Measurements from ENCODE around the gene SETBP1. TPM values are rescaled to one million over a fixed set of nuclear protein-coding genes. Genes with fewer than 3 reads are reported as not detected.

The SETBP1 gene
- total RNA-seq, 1 donor from 2014 or later = 29.4 TPM

DNA sequence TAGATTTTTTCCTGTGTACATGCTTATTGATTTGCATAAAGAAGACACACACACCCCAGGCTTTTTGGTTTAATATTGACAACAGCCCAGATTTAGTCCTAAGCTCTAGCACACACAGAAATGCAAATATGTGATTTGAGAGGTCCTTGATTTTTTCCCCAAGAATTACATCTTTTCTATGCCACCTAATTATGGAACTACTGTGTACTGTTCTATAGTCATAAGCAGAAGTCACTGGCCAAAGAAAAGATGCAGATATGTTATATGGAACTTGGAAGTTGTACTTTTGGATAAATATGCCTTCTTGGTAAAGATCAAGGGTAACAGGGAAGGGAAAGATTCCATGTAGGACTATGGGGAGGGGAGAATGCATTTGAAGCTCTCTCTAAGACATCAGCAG is 105.6 kb downstream of the SETBP1 start:
- intact Hi-C loops (cut with micrococcal nuclease) = no loop called here

DNA sequence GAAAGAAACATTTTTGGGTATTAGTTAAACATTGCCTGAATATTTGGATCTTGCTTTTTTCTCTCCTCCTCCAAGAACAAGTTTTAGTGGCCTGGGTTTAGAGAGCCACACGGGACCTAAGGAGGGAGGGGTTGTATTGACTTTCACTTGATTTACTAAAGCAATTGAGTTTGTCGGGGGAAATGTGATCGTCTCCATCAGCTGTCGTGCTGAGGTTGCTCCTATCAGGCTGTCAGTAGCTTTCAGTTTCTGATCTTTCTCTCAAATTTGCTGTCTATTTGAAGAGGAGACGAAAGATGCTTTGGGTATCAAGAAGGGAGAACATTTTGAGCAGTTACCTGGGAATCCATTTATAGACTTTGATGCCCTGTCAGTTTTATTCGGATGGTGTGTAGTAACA is 106.0 kb downstream of the SETBP1 start:
- intact Hi-C loops (cut with micrococcal nuclease) = no loop called here

DNA sequence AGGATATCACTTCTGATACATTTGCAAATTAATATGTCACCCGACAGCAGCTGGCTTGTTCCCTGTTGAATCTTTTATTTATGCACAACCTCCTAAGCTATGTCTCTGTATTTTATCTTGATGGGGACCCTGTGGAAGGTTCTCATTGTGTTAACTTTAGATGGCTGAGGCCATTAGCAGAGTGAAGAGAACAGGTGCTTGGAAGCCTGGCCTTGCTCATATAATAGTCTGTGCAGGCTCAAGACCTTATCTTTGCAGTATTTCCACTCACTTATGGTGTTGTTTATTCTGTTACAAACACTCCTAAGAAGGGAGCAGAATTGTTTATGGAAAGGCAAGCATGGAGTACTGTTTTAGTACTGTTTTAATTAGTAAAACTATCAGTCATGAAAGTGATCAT is 107.6 kb downstream of the SETBP1 start:
- intact Hi-C loops (cut with micrococcal nuclease) = no loop called here

DNA sequence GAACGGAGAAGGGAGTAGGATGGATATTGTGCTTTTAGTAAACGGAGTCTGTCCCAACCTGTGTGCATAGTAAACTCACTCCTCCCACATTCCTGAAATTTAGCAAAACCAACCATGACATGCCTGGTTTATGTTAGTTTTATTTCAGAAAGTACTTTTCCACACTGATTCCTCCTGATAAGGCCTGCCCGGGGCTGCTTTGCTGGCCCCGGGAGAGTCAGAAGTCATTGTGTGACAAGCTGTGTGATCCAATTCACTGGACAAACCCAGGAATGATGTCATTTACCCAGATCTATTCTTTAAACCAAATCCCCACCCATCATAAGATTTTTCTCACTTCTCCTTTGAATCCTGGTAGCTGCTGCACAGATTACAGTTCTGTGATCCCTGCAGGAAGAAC is 109.0 kb downstream of the SETBP1 start:
- intact Hi-C loops (cut with micrococcal nuclease) = no loop called here

DNA sequence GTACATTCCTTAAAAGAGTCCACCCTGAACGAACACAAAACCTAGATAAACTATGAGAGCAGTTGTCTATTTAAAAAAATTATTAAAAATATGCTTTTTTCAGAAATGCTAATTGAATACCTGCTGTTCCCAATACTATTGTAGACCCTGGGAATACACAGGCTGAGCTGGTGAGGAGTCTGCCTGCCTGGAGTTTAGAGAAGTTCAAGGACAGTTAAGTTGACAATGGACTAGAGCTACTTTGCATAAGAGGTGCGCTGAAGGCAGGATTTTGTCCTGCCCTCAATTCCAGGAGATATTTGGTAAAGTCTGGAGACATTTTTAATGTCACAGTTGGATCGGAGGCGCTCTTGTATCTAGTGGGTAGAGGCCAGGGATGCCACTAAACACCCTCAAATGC is 110.2 kb downstream of the SETBP1 start:
- intact Hi-C loops (cut with micrococcal nuclease) = no loop called here

DNA sequence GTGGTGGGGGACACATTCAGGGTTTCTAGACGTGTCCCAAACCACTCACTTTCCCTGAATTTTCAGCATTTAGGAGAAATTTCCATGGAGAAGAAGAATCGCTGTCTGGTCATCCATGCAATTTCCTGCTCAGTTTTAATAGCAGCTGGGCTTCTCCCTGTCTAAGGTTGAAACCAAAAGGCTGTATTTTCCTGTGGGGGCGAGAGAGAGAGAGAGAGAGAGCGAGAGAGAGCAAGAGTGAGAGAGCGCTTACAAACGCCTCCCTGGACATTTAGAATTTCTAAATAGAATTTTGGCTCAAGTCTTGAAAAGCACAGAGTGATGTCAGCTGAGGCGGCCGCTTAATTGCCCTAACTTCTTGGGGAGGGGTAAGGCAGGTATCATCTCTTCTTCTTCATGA is 110.8 kb downstream of the SETBP1 start:
- intact Hi-C loops (cut with micrococcal nuclease) = no loop called here

DNA sequence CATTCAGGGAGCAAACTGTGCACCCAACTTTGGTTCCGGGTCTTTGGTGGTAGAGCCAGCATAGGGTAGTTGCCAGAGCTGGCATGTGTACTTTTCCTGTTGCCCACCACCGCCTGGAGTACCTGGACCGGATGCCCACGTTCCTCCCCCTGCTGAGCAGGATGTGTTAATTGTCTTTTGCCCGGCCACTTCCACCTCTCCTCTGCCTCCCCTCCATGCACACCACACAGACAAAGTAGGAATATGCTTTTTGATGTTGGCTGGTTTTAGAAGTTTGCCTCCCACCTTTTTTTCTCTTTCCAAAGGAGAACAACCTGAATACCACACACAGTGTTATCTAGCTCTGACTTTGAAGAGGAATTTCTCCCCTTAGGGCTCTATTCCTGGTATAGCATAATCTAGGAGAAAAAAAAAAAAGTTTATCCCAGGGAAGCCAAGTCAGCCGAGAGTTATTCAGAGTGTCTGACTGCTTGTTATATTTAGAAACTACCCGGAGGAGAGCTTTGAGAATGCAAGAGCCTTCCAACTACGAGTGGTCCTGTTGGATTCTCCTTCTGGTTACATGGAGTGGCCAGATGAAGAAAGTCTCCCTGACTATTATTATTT is 111.9 kb downstream of the SETBP1 start:
- intact Hi-C loops (cut with micrococcal nuclease) = no loop called here

DNA sequence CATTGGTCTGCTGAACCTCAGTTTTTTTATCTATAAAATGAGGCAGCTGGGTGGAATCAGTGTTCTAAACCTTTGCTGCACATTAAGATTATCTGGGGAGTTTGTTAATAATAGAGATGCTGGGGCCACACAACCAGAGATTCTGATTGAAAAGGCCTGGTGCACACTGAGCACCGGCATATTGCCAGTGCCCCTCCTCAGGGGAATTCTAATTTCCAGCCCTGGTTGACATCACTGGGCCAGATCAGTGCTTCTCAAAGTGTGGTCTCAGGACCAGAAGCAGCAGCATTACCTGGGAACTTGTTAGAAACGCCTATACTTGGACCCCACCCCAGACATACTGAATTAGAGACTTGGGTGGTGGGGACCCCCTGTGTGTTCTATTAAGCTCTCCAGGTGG is 112.5 kb downstream of the SETBP1 start:
- intact Hi-C loops (cut with micrococcal nuclease) = no loop called here

DNA sequence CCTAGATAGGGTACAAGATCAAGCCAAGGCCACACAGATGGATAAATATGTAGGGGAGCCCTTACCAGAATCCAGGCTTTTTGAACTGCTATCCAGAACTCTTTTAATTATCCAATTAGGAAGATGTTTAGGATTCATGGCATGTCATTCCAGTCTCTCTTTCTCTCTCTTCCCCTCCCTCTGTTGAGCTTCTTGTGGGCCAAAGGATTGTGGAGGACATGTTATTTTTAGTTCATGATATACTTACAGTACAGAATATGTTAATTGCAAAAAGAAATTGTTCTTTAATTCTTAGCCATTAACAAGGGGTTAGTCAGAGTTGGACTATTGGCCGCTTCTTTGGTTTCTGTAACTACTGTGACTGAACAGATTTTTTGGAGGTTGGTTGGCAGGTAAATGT is 113.0 kb downstream of the SETBP1 start:
- intact Hi-C loops (cut with micrococcal nuclease) = no loop called here

DNA sequence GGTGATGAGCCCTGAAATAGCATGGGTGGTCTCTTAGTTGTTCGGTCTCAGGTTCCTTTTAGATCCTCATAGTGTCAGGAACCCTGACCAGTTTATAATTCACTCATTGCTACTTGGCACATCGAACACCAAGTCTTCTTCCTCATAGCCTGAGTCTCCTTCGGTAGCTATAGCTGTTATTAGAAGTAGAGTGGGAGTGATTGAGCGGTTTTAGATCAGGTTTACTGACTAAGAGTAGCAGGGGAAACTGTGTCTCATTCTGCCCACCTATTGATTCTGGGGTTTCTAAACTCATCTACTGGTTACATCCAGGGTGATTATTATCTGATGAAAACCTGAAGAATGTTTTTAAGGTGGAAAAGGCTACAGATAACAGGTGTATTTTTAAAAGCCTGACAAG is 114.6 kb downstream of the SETBP1 start:
- intact Hi-C loops (cut with micrococcal nuclease) = loop anchor here (5.0 kb wide), 1 partner anchor 92 kb away; no protein-coding TSS in a partner anchor

DNA sequence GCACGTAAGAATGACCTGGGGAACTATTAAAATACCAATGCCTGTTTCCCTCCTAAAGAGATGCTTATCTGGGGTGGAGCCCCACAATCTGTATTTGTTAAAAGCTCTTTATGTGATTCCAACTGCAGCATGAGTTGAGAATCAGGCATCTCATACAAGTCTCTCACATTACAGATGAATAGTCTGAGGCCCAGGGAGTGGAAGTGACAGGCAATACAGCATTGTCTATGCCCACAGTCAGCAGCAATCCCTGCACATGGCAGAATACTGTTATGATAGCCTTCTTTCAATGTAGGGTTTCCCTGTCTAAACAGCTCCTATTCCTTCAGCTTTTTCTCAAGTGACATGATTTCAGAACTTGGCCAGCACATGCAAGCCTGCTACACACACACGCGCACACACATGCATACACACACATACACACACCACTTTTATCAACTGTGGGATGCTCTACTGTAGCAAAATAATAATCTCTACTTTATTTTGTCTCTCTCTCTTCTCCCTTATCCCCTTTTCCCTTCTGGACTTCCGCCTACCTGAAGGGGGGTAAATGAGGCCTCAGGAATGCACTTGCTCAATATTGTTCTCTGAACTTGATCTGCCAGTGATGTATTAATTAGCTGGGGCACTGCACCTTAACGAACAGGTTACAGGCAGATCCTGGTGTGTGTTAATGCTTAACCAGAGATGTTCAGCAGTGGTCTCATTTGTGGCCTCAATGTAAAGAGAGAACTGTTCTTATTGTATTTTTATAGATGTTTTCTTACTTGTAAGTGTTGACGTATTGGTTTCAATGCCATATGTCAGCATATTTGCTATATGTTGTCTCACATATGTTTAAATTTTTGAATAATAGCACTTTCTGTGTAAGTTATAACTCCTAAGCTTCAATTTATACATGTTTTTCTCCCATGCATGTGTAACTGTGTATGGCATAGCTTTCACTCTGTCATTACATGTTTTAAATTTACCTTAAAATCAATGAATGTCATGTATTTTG is 116.0 kb downstream of the SETBP1 start:
- intact Hi-C loops (cut with micrococcal nuclease) = loop anchor here (5.0 kb wide), 1 partner anchor 91 kb away; no protein-coding TSS in a partner anchor

DNA sequence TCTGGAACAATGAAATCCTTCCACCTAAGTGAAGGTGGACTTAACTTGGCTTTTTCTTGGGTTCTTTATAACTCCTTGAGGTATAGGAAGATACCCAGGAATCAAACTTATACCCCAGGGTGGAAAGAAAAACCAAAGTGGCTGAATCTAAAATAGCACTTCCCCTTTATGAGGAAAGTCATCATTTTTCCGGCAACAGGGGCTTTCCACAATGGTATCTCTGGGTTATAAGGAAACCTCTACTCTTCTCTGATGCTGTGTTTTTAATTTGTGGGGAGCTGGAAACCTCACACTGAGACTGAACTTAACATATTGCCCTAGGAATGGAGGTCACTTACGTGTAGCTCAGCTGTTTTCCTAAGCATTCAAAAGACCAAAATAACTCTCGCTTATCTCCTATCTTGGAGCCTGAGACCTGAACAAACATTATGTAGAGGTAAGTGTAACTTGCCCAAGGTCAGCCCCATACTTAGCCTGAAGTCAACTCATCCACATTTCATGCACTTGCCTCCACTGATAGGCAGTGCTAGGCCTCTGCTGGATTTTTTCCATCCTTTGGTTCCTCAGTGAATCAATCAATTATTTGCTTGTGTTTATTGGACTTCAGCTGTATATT is 117.9 kb downstream of the SETBP1 start:
- intact Hi-C loops (cut with micrococcal nuclease) = loop anchor here (1.0 to 5.0 kb wide), 3 partner anchors 40 to 89 kb away; no protein-coding TSS in a partner anchor

DNA sequence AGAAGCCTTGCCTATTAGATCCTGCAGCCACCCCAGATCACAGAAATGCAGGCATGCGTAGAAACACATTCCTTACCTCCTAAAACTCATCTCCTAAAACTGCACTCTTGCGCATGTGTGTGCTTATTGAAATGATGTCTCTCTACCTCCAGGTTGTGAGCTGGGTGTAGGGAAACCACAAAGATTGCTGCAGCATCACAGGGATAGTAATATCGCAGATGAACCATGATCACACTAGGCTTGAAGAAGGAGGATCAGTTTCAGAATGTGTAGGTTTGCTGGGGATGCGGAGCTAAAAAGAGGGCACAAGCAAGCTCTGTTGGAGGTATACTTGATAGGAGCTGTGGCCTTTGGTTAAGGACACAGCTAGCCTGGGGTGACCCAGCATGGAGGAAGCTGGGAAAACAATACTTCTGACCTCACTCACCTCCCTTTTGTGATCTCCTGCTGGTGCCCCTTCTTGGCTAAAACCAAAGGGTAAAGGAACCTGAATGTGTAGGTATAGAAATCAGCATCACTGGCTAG is 118.8 kb downstream of the SETBP1 start:
- intact Hi-C loops (cut with micrococcal nuclease) = loop anchor here (2.0 to 5.0 kb wide), 2 partner anchors 39 to 88 kb away; no protein-coding TSS in a partner anchor

DNA sequence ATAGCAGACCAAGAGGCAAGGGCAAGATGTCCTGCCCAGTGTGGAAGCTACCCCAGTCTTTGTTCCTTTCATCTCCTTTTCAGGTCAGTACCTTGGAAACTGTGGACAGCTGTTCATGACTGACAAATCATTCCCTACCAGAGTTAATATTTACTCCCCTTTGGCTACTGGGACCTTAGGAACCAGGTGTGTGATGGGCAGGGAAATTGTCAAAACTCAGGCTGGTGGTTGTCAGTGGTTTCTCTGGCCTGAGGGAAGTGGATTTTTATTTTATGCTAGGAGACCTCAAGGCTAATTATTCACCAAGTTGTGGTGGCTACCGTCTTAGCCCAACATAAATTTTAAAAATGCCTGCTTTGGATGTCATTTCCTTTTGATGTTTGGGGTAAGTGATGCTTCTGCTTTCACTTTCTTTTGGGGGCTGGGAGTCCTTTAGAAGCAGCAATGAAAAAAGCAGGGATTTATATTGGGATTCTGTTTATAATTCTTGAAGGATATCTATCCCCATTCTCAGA is 119.3 kb downstream of the SETBP1 start:
- intact Hi-C loops (cut with micrococcal nuclease) = loop anchor here (1.0 to 5.0 kb wide), 4 partner anchors 39 to 121 kb away; no protein-coding TSS in a partner anchor

DNA sequence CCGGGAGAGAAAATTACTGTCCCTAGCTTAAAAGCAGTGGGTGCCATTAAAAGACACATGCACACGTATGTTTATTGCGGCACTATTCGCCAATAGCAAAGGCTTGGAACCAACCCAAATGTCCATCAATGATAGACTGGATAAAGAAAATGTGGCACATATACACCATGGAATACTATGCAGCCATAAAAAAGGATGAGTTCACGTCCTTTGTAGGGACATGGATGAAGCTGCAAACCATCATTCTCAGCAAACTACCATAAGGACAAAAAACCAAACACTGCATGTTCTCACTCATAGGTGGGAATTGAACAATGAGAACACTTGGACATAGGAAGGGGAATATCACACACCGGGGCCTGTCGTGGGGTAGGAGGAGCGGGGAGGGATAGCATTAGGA is 120.1 kb downstream of the SETBP1 start:
- intact Hi-C loops (cut with micrococcal nuclease) = loop anchor here (1.0 kb wide), 2 partner anchors 41 to 121 kb away; no protein-coding TSS in a partner anchor

DNA sequence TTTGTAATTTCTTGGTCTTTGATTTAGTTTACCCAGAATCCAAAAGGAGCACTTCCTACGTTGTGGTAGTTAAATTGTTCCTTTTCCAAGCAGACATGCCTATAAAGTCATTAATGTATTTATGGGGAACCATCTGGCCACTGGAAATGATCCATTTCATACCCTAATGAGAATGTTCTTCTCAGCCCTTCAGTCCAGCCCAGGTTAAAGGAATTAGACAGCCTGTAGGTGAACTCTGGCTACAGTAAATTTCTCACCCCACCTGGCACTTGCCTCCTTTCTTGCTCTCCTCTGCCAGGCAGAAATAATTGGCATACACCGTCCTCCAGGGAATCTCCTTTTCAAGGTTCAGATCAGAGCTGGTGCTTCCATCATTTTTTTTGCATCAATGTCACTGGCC is 121.1 kb downstream of the SETBP1 start:
- intact Hi-C loops (cut with micrococcal nuclease) = no loop called here

DNA sequence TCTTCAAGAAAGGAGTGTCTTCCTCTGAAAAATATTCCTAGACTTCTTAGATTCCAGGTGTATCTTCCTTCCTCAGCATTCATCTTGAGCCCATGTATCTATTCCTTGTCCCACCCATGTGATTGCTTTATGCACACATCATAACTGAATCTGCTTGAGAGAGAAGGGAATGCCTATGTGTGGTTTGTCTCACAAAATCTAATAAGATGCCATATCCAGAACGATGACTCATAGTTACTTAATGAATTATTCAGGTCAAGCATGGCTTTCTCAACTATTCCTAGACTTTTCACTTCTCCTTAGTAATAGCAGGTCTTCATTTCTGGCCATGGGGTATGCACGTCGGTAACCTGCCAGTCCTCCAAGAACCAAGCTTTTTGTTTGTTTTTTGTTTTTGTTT is 121.8 kb downstream of the SETBP1 start:
- intact Hi-C loops (cut with micrococcal nuclease) = no loop called here

DNA sequence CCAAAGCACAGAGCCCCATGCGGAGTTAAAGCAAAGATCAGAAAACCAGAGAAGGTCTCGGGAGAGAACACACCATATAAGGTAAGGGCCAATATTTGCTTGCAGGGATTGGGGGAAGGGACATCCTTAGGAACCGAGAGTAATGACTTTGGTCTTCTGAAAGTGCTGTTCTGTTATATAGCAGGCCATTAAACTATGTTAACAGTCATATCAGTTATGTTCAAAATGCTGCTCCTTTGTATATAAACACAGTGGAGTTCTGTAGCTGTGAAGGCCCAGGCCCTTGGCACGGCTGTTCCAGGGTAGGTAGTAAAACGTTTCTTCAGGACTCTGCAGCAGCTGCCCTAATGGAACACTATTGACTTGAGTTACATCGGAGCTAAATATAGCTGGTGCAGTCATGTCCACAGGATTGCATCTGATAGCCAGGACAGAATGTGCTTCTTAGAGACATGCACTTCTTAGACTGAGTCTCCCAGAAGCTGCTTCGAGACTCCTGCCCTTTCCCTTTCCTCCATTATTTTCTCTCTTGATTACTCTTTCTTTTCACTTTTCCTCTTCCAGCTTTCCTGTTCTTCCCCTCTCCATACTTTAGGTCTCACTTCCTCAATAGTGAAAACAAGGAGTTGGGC is 122.4 kb downstream of the SETBP1 start:
- intact Hi-C loops (cut with micrococcal nuclease) = no loop called here

DNA sequence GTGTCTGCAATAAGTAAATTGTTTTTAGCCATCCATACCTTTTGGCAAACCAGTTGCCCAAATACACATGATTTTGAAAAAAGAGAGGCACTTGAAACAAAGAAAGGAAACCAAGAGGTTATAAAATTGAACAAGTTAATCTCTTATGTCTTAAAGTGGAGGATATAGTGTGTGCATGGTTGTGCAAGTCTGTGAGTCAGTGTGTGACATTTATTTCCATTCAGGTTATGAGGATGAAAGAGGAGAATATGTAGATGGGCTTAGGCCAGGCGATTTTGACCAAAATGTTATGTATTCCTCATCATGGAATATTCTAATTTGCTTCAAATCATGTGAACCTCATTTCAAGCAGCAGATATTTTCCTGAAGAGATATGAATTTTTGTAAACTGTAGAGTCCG is 123.3 kb downstream of the SETBP1 start:
- intact Hi-C loops (cut with micrococcal nuclease) = no loop called here

DNA sequence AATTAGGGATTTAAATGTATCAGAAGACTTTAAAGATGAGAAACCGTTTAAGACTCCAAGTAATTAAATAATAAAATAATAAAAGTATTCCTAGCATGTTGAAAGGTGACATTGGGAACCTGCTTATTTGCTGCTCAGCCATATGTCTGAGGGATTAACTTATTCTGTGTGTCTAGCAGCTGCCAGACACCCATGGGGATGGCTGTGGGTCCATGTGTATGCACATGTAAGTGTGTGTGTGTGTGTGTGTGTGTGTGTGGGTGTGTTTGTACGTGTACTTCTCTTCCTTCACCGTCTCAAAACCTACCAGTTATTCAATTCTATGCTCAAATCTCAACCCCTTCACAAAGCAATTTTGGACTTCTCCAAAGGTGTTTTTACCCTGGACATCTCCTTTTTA is 124.5 kb downstream of the SETBP1 start:
- intact Hi-C loops (cut with micrococcal nuclease) = no loop called here

DNA sequence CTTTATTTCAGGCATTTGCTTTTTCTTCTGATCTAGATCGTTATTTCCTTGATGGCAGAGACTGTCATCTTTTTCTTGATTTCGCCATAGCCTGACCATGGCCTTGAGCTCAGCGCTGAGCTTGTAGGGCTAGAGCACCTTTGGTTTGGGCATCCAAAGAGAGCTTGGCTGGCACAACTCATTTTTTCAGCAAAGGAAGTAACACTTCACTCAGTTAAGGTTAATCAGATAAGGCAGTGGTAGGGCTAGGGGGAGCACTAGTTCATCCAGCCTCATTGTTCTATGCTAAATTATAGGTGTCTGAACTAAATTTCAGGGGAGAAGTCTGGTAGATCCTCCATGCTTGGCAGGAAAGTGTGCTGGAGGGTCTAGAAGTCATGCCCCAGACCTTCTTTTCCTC is 125.0 kb downstream of the SETBP1 start:
- intact Hi-C loops (cut with micrococcal nuclease) = no loop called here

Data from T-helper 1 cell treated with Interleukin-12 subunit alpha and Interleukin-12 subunit beta and Interleukin-4 antibody, amounts not matched to agents 30 ng/mL and 1 ng/mL, for 36 hours (primary cell).